ENCODE results near the gene CCR3.
A peak's percentile ranks its signal among the peaks of the same experiment; 100 is the strongest.
"Not testable (repeated sequence)": the region's sequence is repeated elsewhere in the genome, so short reads cannot be mapped to it uniquely, and the experiment has no call there.

Gene CCR3

GRCh38 chr3:46242120-46242519 lies at the start of gene CCR3:
Gene CCR3 (plus strand): TSS chr3:46242460. CDS start chr3:46265159, 22,699 bp downstream.
- peak in 1 of 2 donors; percentile 14 for DNase-seq

GRCh38 chr3:46192939-46193338 lies 49.3 kb upstream of the CCR3 start:
- DNase-seq, result no peak

GRCh38 chr3:46193436-46193835 lies 48.8 kb upstream of the CCR3 start:
- no peak for DNase-seq

- DNase-seq, result no peak
Measured at GRCh38 chr3:46194868-46195553, 47.2 kb upstream of the CCR3 start.

GRCh38 chr3:46196261-46196957 lies 45.9 kb upstream of the CCR3 start:
- no peak for DNase-seq

- DNase-seq, result no peak
Measured at GRCh38 chr3:46200211-46200610, 42.0 kb upstream of the CCR3 start.

- DNase-seq, result no peak
Measured at GRCh38 chr3:46200790-46201189, 41.5 kb upstream of the CCR3 start.

- no peak for DNase-seq
Measured at GRCh38 chr3:46202535-46202934, 39.7 kb upstream of the CCR3 start.

- no peak for DNase-seq
Measured at GRCh38 chr3:46203681-46204080, 38.6 kb upstream of the CCR3 start.

- no peak for DNase-seq
Measured at GRCh38 chr3:46205286-46205960, 36.8 kb upstream of the CCR3 start.

- DNase-seq, result no peak
Measured at GRCh38 chr3:46206282-46207015, 35.8 kb upstream of the CCR3 start.

- not testable (repeated sequence) for DNase-seq
Measured at GRCh38 chr3:46207514-46207913, 34.7 kb upstream of the CCR3 start.

- DNase-seq, result peak; percentile 62 to 65
Measured at GRCh38 chr3:46208167-46208704, 34.0 kb upstream of the CCR3 start, which contains the start of gene CCR1. Gene CCR1 (minus strand): TSS chr3:46208313. CDS start chr3:46204313, 4,000 bp downstream.

GRCh38 chr3:46209053-46209452 lies 33.2 kb upstream of the CCR3 start:
- no peak for DNase-seq

GRCh38 chr3:46209746-46210470 lies 32.4 kb upstream of the CCR3 start:
- no peak for DNase-seq

- DNase-seq, result no peak
Measured at GRCh38 chr3:46212101-46212500, 30.2 kb upstream of the CCR3 start.

- DNase-seq, result peak; percentile 48 to 79
Measured at GRCh38 chr3:46213201-46213600, 29.1 kb upstream of the CCR3 start.

- DNase-seq, result peak; percentile 32 to 33
Measured at GRCh38 chr3:46214751-46215352, 27.4 kb upstream of the CCR3 start.

GRCh38 chr3:46215810-46216414 lies 26.3 kb upstream of the CCR3 start:
- DNase-seq, result no peak

- no peak for DNase-seq
Measured at GRCh38 chr3:46218196-46218709, 24.0 kb upstream of the CCR3 start.

- DNase-seq, result no peak
Measured at GRCh38 chr3:46221391-46221790, 20.9 kb upstream of the CCR3 start.

All from CD4-positive, alpha-beta T cell treated with Interferon alpha-2 for 1 hour (primary cell).